ENCODE measurements around the gene INPP5D. TPM values are rescaled to one million over a fixed set of nuclear protein-coding genes. Genes with fewer than 3 reads are reported as not detected.

The INPP5D gene
- total and polyA plus RNA-seq, 2 of the 8 experiments (the other 6 are each of a cell fraction or from before 2014, with no cell fraction given): 4.5 to 7.1 TPM

DNA sequence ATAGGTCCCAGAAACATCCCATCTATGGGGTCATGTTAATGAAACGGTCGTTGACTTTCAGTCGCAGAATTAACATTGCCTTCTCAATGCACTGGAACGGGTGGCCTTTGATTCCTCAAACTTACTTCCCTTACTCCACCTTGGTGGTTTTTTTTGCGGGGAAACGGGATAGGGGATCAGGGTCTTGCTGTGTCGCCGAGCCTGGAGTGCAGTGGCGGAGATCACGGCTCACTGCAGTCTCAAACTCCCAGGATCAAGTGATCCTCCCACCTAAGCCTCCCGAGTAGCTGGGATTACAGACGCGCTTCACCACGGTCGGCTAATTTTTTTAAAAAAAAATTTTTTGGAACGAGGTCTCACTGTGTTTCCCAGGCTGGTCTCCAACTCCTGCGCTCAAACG is 192.1 kb downstream of the INPP5D start:
- peak overlapping the region; percentile 42 to 76 for H3K4me2 ChIP-seq (ENCODE audit: insufficient read depth in 1 of 2, low read depth in 2 of 2, low read length in 2 of 2)
- H3K79me1 ChIP-seq (ENCODE audit: low read depth, low read length): peaks cover 5% of the 10 kb centered on the region; the same call in 1 of the 2 replicates
- H2AK5ac ChIP-seq (ENCODE audit: low read depth, low read length): no peak overlapping the region
- WGBS, 2 experiments (ENCODE audit: extremely low coverage in 1 of 2, insufficient coverage in 1 of 2, insufficient read length in 1 of 2, insufficient replicate concordance in 2 of 2, low coverage in 1 of 2, low lambda C conversion rate in 2 of 2, missing lambda C conversion rate in 1 of 2): 4% methylated on average over 18 of the region's 18 CpGs; no CpG with 5 or more reads in 1 of the 2 experiments
- H4K91ac ChIP-seq (replicated peaks; ENCODE audit: insufficient read length, low read length): no peak overlapping the region
- CTCF ChIA-PET (ENCODE audit: partially characterized antibody): interaction anchor here (0.9 to 5.8 kb wide), 9 partner anchors 8 to 673 kb away, joined by 3 to 33 read pairs (median 3); no protein-coding TSS in a partner anchor
- POLR2A ChIA-PET (ENCODE audit: partially characterized antibody): interaction anchor here (1.6 kb wide), 2 partner anchors 192 to 399 kb away, joined by 4 to 5 read pairs; partner anchors contain the start of gene INPP5D
- peak overlapping the region; percentile 55; the same call in 1 of the 2 replicates for H2AFZ ChIP-seq (ENCODE audit: low read length)
- H3K9ac ChIP-seq (replicated peaks in 1 of 4; ENCODE audit: extremely low read depth in 1 of 4, low read depth in 3 of 4, low read length in 3 of 4): peak overlapping the region; percentile 57 to 89 (median 75); a peak in 6 of 7 replicates
- no peak overlapping the region for H3K23ac ChIP-seq (ENCODE audit: insufficient read length)
- H3K27me3 ChIP-seq (replicated peaks in 1 of 4; ENCODE audit: control insufficient read depth in 3 of 4, extremely low read depth in 1 of 4, insufficient read depth in 3 of 4, low read length in 3 of 4): peaks cover 0 to 1% (median 0%) of the 10 kb centered on the region in 4 experiments; a peak in 1 of 7 replicates
- H3K23me2 ChIP-seq (ENCODE audit: low read depth, low read length): no peaks in the 10 kb centered on the region; the same call in 1 of the 2 replicates
- no peak overlapping the region for H2BK12ac ChIP-seq (ENCODE audit: low read depth, low read length)
- no peak overlapping the region for H3K56ac ChIP-seq (replicated peaks; ENCODE audit: insufficient read length, low read depth, low read length)
- H3K14ac ChIP-seq (ENCODE audit: insufficient read length): no peak overlapping the region
- no peak overlapping the region for H4K8ac ChIP-seq (ENCODE audit: extremely low read depth, insufficient read depth, low read length)
- H2BK20ac ChIP-seq (ENCODE audit: low read length): no peak overlapping the region
- H3K18ac ChIP-seq (ENCODE audit: extremely low read depth, low read length): no peak overlapping the region
- H3K27ac ChIP-seq (ENCODE audit: low read depth, low read length): no peak overlapping the region
- H2BK120ac ChIP-seq (replicated peaks; ENCODE audit: low read depth, low read length): no peak overlapping the region
- peaks cover 8 to 14% of the 10 kb centered on the region in 2 experiments; a peak in 3 of 4 replicates for H3K9me3 ChIP-seq (ENCODE audit: insufficient read depth in 2 of 2, low read depth in 1 of 2, low read length in 1 of 2)
- peaks cover 0 to 15% (median 7%) of the 10 kb centered on the region in 4 experiments; a peak in 4 of 8 replicates for H3K36me3 ChIP-seq (ENCODE audit: control insufficient read depth in 2 of 4, insufficient read depth in 4 of 4, low read length in 3 of 4)
- no peak overlapping the region for H4K5ac ChIP-seq (ENCODE audit: insufficient read length, low read depth, low read length)
- H4K20me1 ChIP-seq (replicated peaks in 1 of 2; ENCODE audit: control insufficient read depth in 1 of 2, insufficient read depth in 2 of 2, low read length in 2 of 2): peaks cover 5% of the 10 kb centered on the region in 2 experiments
- H3K4ac ChIP-seq (replicated peaks; ENCODE audit: insufficient read length, low read depth, low read length): no peak overlapping the region
- H2BK15ac ChIP-seq (ENCODE audit: low read length): no peak overlapping the region
- H2BK5ac ChIP-seq (ENCODE audit: low read depth, low read length): no peak overlapping the region
- DNase-seq (ENCODE audit: low read depth in 1 of 2, low spot score in 2 of 2) (no peak), FAIRE-seq (no peak)
- H3K79me2 ChIP-seq (ENCODE audit: control insufficient read depth in 1 of 2, insufficient read depth in 2 of 2, low read length in 2 of 2): peaks cover 15 to 46% of the 10 kb centered on the region in 2 experiments
- H3K4me1 ChIP-seq (replicated peaks in 1 of 4; ENCODE audit: control insufficient read depth in 3 of 4, insufficient read depth in 4 of 4, low read length in 3 of 4): 0 out of 7 replicates have a peak, but pooled peaks cover 0 to 2% (median 0%) of the 10 kb centered on the region in 4 experiments
- TF ChIP-seq CREB1 (IDR thresholded peaks at IDR 0.05) (no peak), RFX5 (IDR thresholded peaks at IDR 0.05; ENCODE audit: borderline replicate concordance, low read depth, low read length) (no peak), RBBP5 (IDR thresholded peaks at IDR 0.05; ENCODE audit: borderline replicate concordance, low read depth, low read length) (no peak)
- peak overlapping the region; percentile 66 to 97 (median 86) for H3K4me3 ChIP-seq (ENCODE audit: extremely low read depth in 1 of 4, insufficient read depth in 2 of 4, low read depth in 3 of 4, low read length in 4 of 4)

Measured in H1 (cell line).